Lower leg skin (tissue), 3 donors: ENCODE data around the gene HSPA4.

Source experiments
- CTCF ChIP-seq, 3 donors: fragments of 450-650 bp; IDR thresholded peaks; one replicate each; pipeline ENCODE4 v1.5.1; 2016; ENCODE audit warnings: antibody characterized with exemption in 3 of 3, mild to moderate bottlenecking in 3 of 3, moderate library complexity in 2 of 3
- POLR2A ChIP-seq, 2 donors: fragments of 450-650 bp; IDR thresholded peaks; one replicate each; pipeline ENCODE4 v1.6.1; 2016 to 2017; ENCODE audit warnings: antibody characterized with exemption in 2 of 2, mild to moderate bottlenecking in 1 of 2, moderate library complexity in 1 of 2

DNA sequence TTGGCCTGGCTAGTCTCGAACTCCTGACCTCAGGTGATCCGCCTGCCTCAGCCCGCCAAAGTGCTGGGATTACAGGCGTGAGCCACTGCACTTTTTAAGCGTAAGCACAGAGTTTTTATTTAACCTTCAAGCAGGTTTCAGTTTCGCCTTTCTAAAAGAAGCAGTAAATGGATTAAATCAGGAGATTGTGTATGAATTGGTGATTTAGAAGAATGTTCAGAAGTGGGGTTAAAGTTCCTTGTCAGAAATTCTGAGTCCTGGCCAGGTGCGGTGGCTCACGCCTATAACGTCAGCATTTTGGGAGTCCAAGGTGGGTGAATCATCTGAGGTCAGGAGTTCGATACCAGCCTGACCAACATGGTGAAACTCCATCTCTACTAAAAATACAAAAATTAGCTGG, 12.2 kb downstream of the HSPA4 start:
- no peak for TF ChIP-seq POLR2A (IDR thresholded peaks at IDR 0.05)
- TF ChIP-seq CTCF (IDR thresholded peaks at IDR 0.05) = no peak
